Gastrocnemius medialis (tissue), 4 donors: ENCODE measurements around the gene MAS1. TPM values are rescaled to one million over a fixed set of nuclear protein-coding genes. Genes with fewer than 3 reads are reported as not detected.

ENCODE experiments used
- ATAC-seq, 2 donors: fragments of 150-250 bp; one replicate each; pipeline ENCODE4 v1.9.1; 2016
- DNase-seq, 2 donors: peaks; one replicate each; pipeline ENCODE4 v3.0.0-alpha.2; 2019
- H3K27ac ChIP-seq, 4 donors: fragments of 200-600 bp; sonication (generic); 1 replicate in 1 of 4; 2 replicates in 3 of 4; pipeline ENCODE4 v1.5.1; 2016 to 2018; ENCODE audit warnings: mild to moderate bottlenecking in 2 of 4, moderate library complexity in 1 of 4
- H3K27me3 ChIP-seq, 3 donors: fragments of 200-600 bp; sonication (generic) in 2 of 3; 1 replicate in 1 of 3; 2 replicates in 2 of 3; pipeline versions ENCODE4 v1.5.1 to v1.6.0; 2016 to 2019; ENCODE audit warnings: mild to moderate bottlenecking in 1 of 3, moderate library complexity in 1 of 3
- H3K36me3 ChIP-seq, 2 donors: fragments of 200-600 bp; sonication (generic) in 1 of 2; one replicate each; pipeline ENCODE4 v1.5.1; 2017 to 2018
- H3K4me1 ChIP-seq, 2 donors: fragments of 200-600 bp; sonication (generic) in 1 of 2; one replicate each; pipeline ENCODE4 v1.5.1; 2016 to 2017; ENCODE audit warnings: mild to moderate bottlenecking in 2 of 2
- H3K4me3 ChIP-seq, 4 donors: fragments of 200-600 bp; sonication (generic) in 3 of 4; 1 replicate in 1 of 4; 2 replicates in 3 of 4; pipeline ENCODE4 v1.5.1; 2016 to 2019; ENCODE audit warnings: mild to moderate bottlenecking in 2 of 4
- H3K9me3 ChIP-seq, 3 donors: fragments of 200-600 bp; sonication (generic) in 2 of 3; 1 replicate in 1 of 3; 2 replicates in 2 of 3; pipeline ENCODE4 v1.5.1; 2016 to 2019
- POLR2A ChIP-seq, 2 donors: fragments of 450-650 bp; IDR thresholded peaks; one replicate each; pipeline ENCODE4 v1.6.1; 2017; ENCODE audit warnings: antibody characterized with exemption in 2 of 2, mild to moderate bottlenecking in 2 of 2, moderate library complexity in 2 of 2
- in situ Hi-C, 4 donors: fragments of 200-750 bp; cut with MboI; loops; one replicate each; pipeline versions ENCODE4 v1.15.0 to v1.8.0; 2017; ENCODE audit warnings: low sequenced_read_pairs in 4 of 4
- intact Hi-C: fragments of 100-400 bp; cut with DNase I; formaldehyde crosslinking; loops from one replicate; pipeline ENCODE4 v1.15.1; 2023; ENCODE audit warnings: low total_unique reads
- total RNA-seq, 4 donors: library from RNA; depleted of rRNA; stranded (reverse); fragments of >200 nt; gene quantifications; one replicate each; pipeline versions ENCODE4 v1.1.0 to v1.2.3, GENCODE V29; 2016
- TF ChIP-seq, protein P1 (sequence below), 5 experiments: fragments of 450-650 bp in 3 of 5; fragments of 200-600 bp in 2 of 5; sonication (generic) in 2 of 5; IDR thresholded peaks in 4 of 5; conservative IDR thresholded peaks in 1 of 5; 1 replicate in 4 of 5; 2 replicates in 1 of 5; pipeline ENCODE4 v1.5.1; 2016 to 2019; ENCODE audit warnings: antibody characterized with exemption in 5 of 5, mild to moderate bottlenecking in 3 of 5, moderate library complexity in 3 of 5

The MAS1 gene
- total RNA-seq, 4 donors from 2014 or later, result not detected

DNA sequence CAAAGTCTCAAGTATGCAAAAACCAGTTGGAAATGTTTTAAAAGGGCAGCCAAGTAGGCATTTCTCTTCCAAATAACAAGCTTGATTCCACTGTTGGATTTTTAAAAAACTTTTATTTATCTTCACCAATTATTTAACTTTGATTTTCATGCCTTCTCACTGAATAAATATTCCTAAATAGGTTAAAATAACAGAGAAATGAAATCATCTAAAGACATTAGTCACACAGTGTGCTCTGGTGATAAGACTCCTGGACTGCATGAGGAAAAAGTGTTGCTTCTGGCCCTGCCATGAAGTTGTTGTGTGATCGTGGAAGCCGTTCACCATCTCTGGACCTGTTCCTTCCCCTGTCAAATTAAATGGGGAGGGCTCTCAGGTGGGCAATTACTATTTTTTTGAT lies 44.3 kb downstream of the MAS1 start:
- ATAC-seq, result no peak
- H3K27ac ChIP-seq, result no peak overlapping the region
- DNase-seq, result no peak
- intact Hi-C loops, result no loop called here
- H3K36me3 ChIP-seq, result no peaks in the 10 kb centered on the region
- TF ChIP-seq, protein P1, sequence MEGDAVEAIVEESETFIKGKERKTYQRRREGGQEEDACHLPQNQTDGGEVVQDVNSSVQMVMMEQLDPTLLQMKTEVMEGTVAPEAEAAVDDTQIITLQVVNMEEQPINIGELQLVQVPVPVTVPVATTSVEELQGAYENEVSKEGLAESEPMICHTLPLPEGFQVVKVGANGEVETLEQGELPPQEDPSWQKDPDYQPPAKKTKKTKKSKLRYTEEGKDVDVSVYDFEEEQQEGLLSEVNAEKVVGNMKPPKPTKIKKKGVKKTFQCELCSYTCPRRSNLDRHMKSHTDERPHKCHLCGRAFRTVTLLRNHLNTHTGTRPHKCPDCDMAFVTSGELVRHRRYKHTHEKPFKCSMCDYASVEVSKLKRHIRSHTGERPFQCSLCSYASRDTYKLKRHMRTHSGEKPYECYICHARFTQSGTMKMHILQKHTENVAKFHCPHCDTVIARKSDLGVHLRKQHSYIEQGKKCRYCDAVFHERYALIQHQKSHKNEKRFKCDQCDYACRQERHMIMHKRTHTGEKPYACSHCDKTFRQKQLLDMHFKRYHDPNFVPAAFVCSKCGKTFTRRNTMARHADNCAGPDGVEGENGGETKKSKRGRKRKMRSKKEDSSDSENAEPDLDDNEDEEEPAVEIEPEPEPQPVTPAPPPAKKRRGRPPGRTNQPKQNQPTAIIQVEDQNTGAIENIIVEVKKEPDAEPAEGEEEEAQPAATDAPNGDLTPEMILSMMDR (IDR thresholded peaks at IDR 0.05 in 4 of 5, conservative IDR thresholded peaks at IDR 0.05 in 1 of 5), result no peak
- no peak for TF ChIP-seq POLR2A (IDR thresholded peaks at IDR 0.05)
- H3K4me3 ChIP-seq, result no peak overlapping the region
- no peaks in the 10 kb centered on the region for H3K4me1 ChIP-seq
- H3K27me3 ChIP-seq, result no peaks in the 10 kb centered on the region
- no peaks in the 10 kb centered on the region for H3K9me3 ChIP-seq
- in situ Hi-C loops, result loop anchor here in 1 of 4 donors (10.0 kb wide), 1 partner anchor 70 kb away; no protein-coding TSS in a partner anchor

DNA sequence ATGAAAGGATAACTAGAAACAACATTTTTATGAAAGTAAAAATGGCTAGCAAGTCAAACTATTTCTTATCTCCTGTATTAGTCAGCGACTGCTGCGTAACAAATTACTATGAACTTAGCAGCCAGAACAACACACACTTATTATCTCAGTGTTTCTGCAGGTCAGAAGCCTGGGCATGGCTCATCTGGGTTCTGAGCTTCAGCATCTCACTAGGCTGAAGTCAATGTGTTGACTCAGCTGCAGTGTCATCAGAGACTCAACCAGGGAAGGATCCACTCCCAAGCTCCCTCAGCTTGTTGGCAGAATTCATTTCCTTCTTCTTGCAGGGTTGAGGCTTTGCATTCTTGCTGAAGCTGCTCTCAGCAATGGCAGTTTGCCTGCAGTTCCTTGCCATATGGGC lies 44.8 kb downstream of the MAS1 start:
- no peaks in the 10 kb centered on the region for H3K9me3 ChIP-seq
- no peak overlapping the region for H3K4me3 ChIP-seq
- intact Hi-C loops (no loop called here), in situ Hi-C loops (loop anchor here in 1 of 4 donors (10.0 kb wide), 1 partner anchor 71 kb away; no protein-coding TSS in a partner anchor)
- TF ChIP-seq, protein P1 (IDR thresholded peaks at IDR 0.05 in 4 of 5, conservative IDR thresholded peaks at IDR 0.05 in 1 of 5), result no peak
- TF ChIP-seq POLR2A (IDR thresholded peaks at IDR 0.05), result no peak
- no peak for ATAC-seq
- DNase-seq, result no peak
- no peaks in the 10 kb centered on the region for H3K4me1 ChIP-seq
- no peaks in the 10 kb centered on the region for H3K36me3 ChIP-seq
- H3K27me3 ChIP-seq, result no peaks in the 10 kb centered on the region
- no peak overlapping the region for H3K27ac ChIP-seq

DNA sequence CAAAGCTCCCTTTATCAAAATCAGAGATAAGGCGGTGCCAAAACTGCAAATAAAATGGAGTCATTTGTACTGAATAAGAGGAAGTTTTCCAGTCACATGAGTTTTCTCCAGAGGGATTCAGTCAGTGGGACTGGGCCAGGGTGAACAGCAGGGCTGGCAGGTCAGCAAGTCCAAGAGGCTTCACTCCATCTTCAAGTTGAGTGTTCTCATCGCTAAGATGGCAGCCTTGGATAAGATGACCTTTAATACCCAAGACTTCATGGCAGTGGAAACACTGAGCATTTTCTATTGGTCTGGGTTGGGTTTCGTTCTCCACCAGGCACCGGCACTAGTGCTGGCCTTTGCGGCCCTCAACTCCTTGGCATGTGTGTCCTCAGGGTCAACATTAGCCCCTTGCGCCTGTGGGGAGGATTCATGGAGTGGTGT lies 48.8 kb downstream of the MAS1 start:
- Histone ChIP-seq H3K4me1 (peaks cover 0 to 6% of the 10 kb centered on the region in 2 donors), H3K27me3 (no peaks in the 10 kb centered on the region), H3K36me3 (no peaks in the 10 kb centered on the region), H3K27ac (no peak overlapping the region), H3K4me3 (no peak overlapping the region), H3K9me3 (no peaks in the 10 kb centered on the region)
- no peak for DNase-seq
- no peak for TF ChIP-seq POLR2A (IDR thresholded peaks at IDR 0.05)
- TF ChIP-seq, protein P1 (IDR thresholded peaks at IDR 0.05 in 4 of 5, conservative IDR thresholded peaks at IDR 0.05 in 1 of 5), result no peak
- ATAC-seq, result no peak
- in situ Hi-C loops (loop anchor here in 2 of 4 donors (5.0 to 10.0 kb wide), 2 partner anchors 72 to 75 kb away; no protein-coding TSS in a partner anchor), intact Hi-C loops (no loop called here)

Other genes with a start within 250 kb of the MAS1 start
- over 10,000 TPM; 10,850 to 22,513 (median 13,452) TPM for gene SOD2, start 197.7 kb upstream of the MAS1 start, total RNA-seq
- gene WTAP, start 163.5 kb upstream of the MAS1 start, total RNA-seq, result 100 to 1,000 TPM; 147 to 238 (median 193) TPM
- gene ACAT2, start 128.9 kb upstream of the MAS1 start, total RNA-seq, result 1 to 10 TPM in 2 of 4 donors, under 1 TPM in 2; 0.59 to 4.6 (median 2.4) TPM
- 100 to 1,000 TPM; 135 to 256 (median 166) TPM for gene TCP1, start 101.4 kb upstream of the MAS1 start, total RNA-seq
- 100 to 1,000 TPM in 1 of 4 donors, 10 to 100 TPM in 3; 54.0 to 122 (median 69.0) TPM for gene MRPL18, start 100.5 kb upstream of the MAS1 start, total RNA-seq
- not detected for gene PNLDC1, start 90.7 kb upstream of the MAS1 start, total RNA-seq
- 100 to 1,000 TPM in 3 of 4 donors, 10 to 100 TPM in 1; 56.6 to 134 (median 108) TPM for gene IGF2R, start 78.1 kb downstream of the MAS1 start, total RNA-seq
- 1 to 10 TPM in 2 of 4 donors, under 1 TPM in 2; 0.78 to 1.4 (median 1.1) TPM for gene SLC22A1, start 230.8 kb downstream of the MAS1 start, total RNA-seq